HG03469 (cell line): ENCODE measurements around the gene TRAF1.

Experiments used
- ATAC-seq: cut with Tn5 transposase; IDR thresholded peaks from one replicate; pipeline ENCODE4 v1.9.1; 2021; ENCODE audit warnings: mild to moderate bottlenecking, moderate library complexity, moderate number of reproducible peaks; ENCODE audit not compliant: unreplicated experiment

Gene TRAF1

GRCh38 chr9:120853198-120853597 is 73.4 kb downstream of the TRAF1 start:
- no peak for ATAC-seq
